HUES6 (cell line): ENCODE data around the gene FGG.

Source experiments
- H3K27ac ChIP-seq: 2 replicates; pipeline ENCODE4 v1.7.0; 2013; ENCODE audit warnings: low read depth, mild to moderate bottlenecking, low read length, inconsistent platforms
- H3K27me3 ChIP-seq: 2 replicates; pipeline ENCODE4 v1.6.1; 2013; ENCODE audit warnings: low read length; ENCODE audit not compliant: control insufficient read depth, insufficient read depth
- H3K36me3 ChIP-seq: 2 replicates; pipeline ENCODE4 v1.6.1; 2013; ENCODE audit warnings: low read length; ENCODE audit not compliant: control insufficient read depth, insufficient read depth
- H3K4me1 ChIP-seq: 2 replicates; pipeline ENCODE4 v1.6.1; 2013; ENCODE audit warnings: low read length; ENCODE audit not compliant: control insufficient read depth, insufficient read depth
- H3K4me3 ChIP-seq: 2 replicates; pipeline ENCODE4 v1.5.1; 2013; ENCODE audit warnings: low read depth, low read length
- H3K9ac ChIP-seq: one replicate; pipeline ENCODE4 v1.6.1; 2013; ENCODE audit warnings: mild to moderate bottlenecking, low read length
- H3K9me3 ChIP-seq: 2 replicates; pipeline ENCODE4 v1.6.1; 2013; ENCODE audit warnings: low read depth, low read length; ENCODE audit not compliant: control insufficient read depth, insufficient read depth

Gene FGG

GRCh38 chr4:154612472-154613414, at the start of gene FGG:
Gene FGG (minus strand): TSS chr4:154612656. CDS start chr4:154612609, 47 bp downstream.
- Histone ChIP-seq H3K9ac (no peak within 1 kb of the TSS), H3K27me3 (no peaks in the 10 kb centered on the region), H3K9me3 (no peaks in the 10 kb centered on the region), H3K27ac (no peak within 1 kb of the TSS), H3K4me1 (no peaks in the 10 kb centered on the region), H3K36me3 (no peaks in the 10 kb centered on the region), H3K4me3 (no peak within 1 kb of the TSS)

GRCh38 chr4:154660052-154660451, 47.6 kb upstream of the FGG start:
- H3K36me3 ChIP-seq = no peaks in the 10 kb centered on the region
- H3K27ac ChIP-seq = no peak overlapping the region
- no peaks in the 10 kb centered on the region for H3K9me3 ChIP-seq
- no peaks in the 10 kb centered on the region for H3K27me3 ChIP-seq
- H3K4me3 ChIP-seq = no peak overlapping the region
- H3K4me1 ChIP-seq = no peaks in the 10 kb centered on the region
- no peak overlapping the region for H3K9ac ChIP-seq

- no peak overlapping the region for H3K9ac ChIP-seq
- H3K36me3 ChIP-seq = no peaks in the 10 kb centered on the region
- H3K4me1 ChIP-seq = no peaks in the 10 kb centered on the region
- H3K27ac ChIP-seq = no peak overlapping the region
- no peaks in the 10 kb centered on the region for H3K27me3 ChIP-seq
- no peak overlapping the region for H3K4me3 ChIP-seq
- no peaks in the 10 kb centered on the region for H3K9me3 ChIP-seq
Observed at GRCh38 chr4:154658680-154659405, 46.4 kb upstream of the FGG start.

- no peaks in the 10 kb centered on the region for H3K9me3 ChIP-seq
- H3K4me1 ChIP-seq = no peaks in the 10 kb centered on the region
- no peaks in the 10 kb centered on the region for H3K36me3 ChIP-seq
- H3K4me3 ChIP-seq = no peak overlapping the region
- no peak overlapping the region for H3K9ac ChIP-seq
- no peak overlapping the region for H3K27ac ChIP-seq
- H3K27me3 ChIP-seq = no peaks in the 10 kb centered on the region
Observed at GRCh38 chr4:154643493-154643892, 31.0 kb upstream of the FGG start.

GRCh38 chr4:154642373-154643009, 30.0 kb upstream of the FGG start:
- Histone ChIP-seq H3K4me3 (no peak overlapping the region), H3K9me3 (no peaks in the 10 kb centered on the region), H3K4me1 (no peaks in the 10 kb centered on the region), H3K27ac (no peak overlapping the region), H3K9ac (no peak overlapping the region), H3K36me3 (no peaks in the 10 kb centered on the region), H3K27me3 (no peaks in the 10 kb centered on the region)

- H3K27me3 ChIP-seq = no peaks in the 10 kb centered on the region
- no peak overlapping the region for H3K9ac ChIP-seq
Observed at GRCh38 chr4:154640999-154641398, 28.5 kb upstream of the FGG start.

GRCh38 chr4:154634058-154634457, 21.6 kb upstream of the FGG start:
- Histone ChIP-seq H3K4me3 (no peak overlapping the region), H3K36me3 (no peaks in the 10 kb centered on the region), H3K9ac (no peak overlapping the region), H3K4me1 (no peaks in the 10 kb centered on the region), H3K27me3 (peaks cover 5% of the 10 kb centered on the region; the same call in 1 of the 2 replicates), H3K9me3 (no peaks in the 10 kb centered on the region), H3K27ac (no peak overlapping the region)

More at GRCh38 chr4:154640999-154641398, 28.5 kb upstream of the FGG start:
- H3K36me3 ChIP-seq = no peaks in the 10 kb centered on the region
- no peak overlapping the region for H3K4me3 ChIP-seq
- H3K27ac ChIP-seq = no peak overlapping the region
- no peaks in the 10 kb centered on the region for H3K4me1 ChIP-seq
- no peaks in the 10 kb centered on the region for H3K9me3 ChIP-seq

- H3K27ac ChIP-seq = no peak overlapping the region
- no peaks in the 10 kb centered on the region for H3K9me3 ChIP-seq
- no peak overlapping the region for H3K4me3 ChIP-seq
- no peak overlapping the region for H3K9ac ChIP-seq
- H3K27me3 ChIP-seq = peaks cover 27% of the 10 kb centered on the region
- no peaks in the 10 kb centered on the region for H3K36me3 ChIP-seq
- 0 out of 2 replicates have a peak, but pooled peaks cover 5% of the 10 kb centered on the region for H3K4me1 ChIP-seq
Observed at GRCh38 chr4:154631828-154632227, 19.4 kb upstream of the FGG start.

GRCh38 chr4:154630324-154630723, 17.9 kb upstream of the FGG start:
- Histone ChIP-seq H3K9ac (no peak overlapping the region), H3K4me1 (peaks cover 9% of the 10 kb centered on the region; the same call in 1 of the 2 replicates), H3K27me3 (peaks cover 39% of the 10 kb centered on the region), H3K27ac (no peak overlapping the region), H3K36me3 (no peaks in the 10 kb centered on the region), H3K9me3 (no peaks in the 10 kb centered on the region), H3K4me3 (no peak overlapping the region)

- H3K27me3 ChIP-seq = peaks cover 41% of the 10 kb centered on the region
Observed at GRCh38 chr4:154626793-154627484, 14.5 kb upstream of the FGG start.

More at GRCh38 chr4:154626793-154627484, 14.5 kb upstream of the FGG start:
- Histone ChIP-seq H3K9ac (peak overlapping the region; percentile 42), H3K9me3 (no peaks in the 10 kb centered on the region), H3K36me3 (no peaks in the 10 kb centered on the region), H3K4me1 (peaks cover 9% of the 10 kb centered on the region; the same call in 1 of the 2 replicates), H3K27ac (no peak overlapping the region), H3K4me3 (peak overlapping the region; percentile 78)
